Hematopoietic multipotent progenitor cell treated with erythropoietin and hydrocortisone succinate and interleukin-3 and kit ligand, for 4 days (in vitro differentiated cells): Measurements from ENCODE around the gene C21orf91.

Experiments used
- DNase-seq: peaks from one replicate; pipeline ENCODE4 v3.0.0-alpha.2; 2015

C21orf91 gene

DNA sequence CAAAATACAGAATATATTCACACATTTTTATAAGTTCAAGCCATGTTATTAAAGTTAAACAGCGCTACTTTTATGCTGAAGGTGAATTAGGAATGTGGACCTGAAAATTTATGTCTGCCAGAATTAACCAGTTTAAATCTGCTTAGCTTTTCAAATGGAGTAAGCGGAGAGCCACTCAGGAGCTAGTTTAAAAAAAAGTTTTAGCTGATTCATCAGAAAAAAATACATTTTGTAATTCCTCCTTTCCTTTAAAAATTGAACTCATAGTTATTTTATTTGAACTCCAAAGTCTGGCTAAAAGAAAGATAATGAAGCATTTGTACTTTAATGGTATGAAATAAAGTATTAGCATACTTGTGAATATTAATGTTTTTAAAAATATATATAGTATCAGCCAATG is 21.2 kb downstream of the C21orf91 start:
- DNase-seq = no peak

DNA sequence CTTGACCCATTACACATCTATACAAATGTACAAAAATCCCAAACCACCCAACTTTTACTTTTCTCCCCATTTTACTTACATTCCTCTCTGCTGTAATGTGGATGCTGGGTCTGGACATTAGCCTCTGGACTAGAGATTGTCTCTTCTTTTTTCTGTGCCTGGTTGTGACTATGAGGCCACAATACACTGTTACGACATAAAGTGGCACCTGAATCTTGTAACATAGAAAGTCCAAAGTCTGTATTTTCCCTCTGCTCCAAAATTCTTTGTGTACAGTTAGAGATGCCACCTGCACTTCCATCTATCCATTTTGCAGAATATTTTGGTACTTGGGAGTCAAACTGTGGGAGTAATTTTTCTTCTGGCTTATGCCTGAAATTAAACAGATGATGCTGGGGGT is 22.7 kb downstream of the C21orf91 start:
- DNase-seq = no peak

DNA sequence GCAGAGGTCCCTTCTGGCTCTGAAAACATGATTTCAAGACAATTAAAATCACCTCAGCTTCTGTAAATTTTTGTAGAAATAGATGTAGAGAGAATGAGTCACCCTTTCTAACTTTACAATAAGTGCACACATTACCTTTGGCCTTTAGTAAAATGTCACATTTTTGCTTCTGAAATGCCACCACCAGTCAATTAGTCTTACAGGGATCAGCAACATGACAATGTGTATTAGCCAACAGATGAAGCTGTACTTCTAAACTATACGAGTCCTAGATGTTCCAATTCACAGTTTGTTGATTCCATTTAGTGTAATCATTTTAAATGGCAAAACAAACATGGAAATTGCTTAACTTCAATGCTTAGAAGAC is 23.1 kb downstream of the C21orf91 start:
- DNase-seq = no peak

DNA sequence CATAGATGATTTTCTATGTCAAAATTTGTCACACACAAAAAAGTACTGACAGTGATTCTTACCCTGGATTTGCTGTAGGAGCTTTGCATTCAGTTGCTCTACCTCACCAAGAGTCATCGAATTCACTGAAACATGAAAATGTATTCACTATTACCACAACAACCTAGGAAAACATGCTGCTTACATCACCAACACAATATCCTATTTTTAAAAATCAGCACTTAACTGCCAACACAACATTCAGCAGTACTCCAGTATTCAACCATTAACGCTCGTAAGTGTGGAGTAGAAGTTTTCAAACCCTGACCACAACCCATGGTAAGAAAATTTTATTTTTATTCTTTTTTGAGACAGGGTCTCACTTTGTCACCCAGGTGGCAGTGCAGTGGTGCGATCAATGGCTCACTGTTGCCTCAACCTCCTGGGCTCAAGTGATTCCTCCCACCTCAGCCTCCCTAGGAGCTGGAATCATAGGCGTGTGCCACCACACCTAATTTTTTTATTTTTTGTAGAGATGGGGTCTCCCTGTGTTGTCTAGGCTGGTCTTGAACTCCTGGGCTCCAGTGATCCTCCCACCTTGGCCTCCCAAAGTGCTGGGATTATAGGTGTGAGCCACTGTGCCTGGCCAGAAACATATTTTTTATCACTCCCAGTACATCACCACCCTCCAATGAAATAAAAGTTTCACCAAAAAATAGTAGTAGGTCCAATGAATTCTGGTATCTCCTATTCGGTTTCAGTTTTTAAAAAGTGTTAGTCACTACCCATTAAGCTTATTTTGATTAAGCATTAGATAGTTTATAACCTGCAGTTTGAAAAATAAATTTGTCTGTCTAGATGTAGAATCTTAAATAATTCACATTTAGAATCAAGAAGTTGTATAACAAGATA is 23.8 kb downstream of the C21orf91 start:
- no peak for DNase-seq

DNA sequence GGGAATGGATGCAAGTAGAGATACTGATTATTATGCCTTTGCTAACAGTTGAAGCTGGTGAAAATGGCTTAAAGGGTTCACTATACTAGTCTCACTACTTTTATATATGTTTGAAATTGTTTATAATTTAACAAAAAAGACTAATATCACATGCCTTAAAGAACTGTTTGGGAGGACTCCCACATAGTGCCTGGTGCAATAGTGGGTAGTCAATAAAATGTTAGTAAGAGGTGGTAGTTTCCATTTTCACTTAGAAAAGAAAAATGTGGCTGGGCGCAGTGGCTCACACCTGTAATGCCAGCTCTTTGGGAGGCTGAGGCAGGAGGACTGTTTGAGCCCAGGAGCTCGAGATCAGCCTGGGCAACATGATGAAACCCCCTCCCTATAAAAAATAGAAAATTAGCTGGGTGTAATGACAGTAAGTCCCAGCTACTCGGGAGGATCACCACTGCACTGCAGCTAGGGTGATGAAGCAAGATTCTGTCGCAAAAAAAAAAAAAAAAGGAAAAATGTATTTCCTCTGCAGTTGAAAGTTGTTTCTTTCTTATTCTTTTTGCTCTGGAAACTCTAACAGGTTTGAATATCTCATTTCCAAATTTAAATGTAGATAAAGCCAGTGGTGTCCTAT is 24.5 kb downstream of the C21orf91 start:
- DNase-seq = peak; percentile 40

DNA sequence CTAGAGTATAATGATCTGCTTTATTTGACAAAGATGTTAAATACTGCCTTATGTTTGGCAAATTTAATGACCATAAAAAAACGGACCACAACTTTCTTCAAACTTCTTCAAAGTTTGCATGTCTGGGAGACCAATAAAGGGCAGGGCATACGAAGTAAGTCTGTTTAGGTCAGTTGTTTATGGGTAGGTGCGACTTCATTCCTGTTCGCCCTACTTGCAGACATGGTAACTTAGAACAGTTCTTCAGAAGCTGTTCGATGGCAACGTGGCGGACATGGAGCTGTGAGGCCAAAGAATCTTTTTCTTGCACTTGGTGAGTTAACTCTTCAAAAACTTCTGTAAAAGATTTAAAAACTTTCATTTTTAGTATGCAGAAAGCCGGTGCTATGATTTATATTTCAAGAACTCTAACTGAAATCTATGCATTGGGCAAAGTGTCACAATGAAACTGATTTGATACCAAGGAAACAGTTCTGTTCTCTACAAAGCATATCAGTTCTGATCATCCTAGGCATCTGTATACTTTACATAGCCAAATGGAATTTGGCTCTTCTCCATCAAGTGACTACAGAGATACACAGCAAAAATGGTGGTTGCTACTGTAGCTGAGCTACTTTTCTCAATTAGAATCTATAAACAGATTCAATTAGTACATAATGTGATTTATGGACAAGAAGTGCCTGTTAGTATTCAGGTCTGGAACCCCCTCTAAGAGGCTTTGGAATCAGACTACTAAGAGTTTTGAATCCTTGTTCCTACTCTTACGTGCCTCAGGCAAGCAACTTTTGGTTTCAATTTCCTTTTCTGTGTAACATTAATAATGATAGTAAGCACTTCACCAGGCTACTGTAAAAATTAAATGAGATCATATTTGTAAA is 25.7 kb downstream of the C21orf91 start:
- DNase-seq = no peak

DNA sequence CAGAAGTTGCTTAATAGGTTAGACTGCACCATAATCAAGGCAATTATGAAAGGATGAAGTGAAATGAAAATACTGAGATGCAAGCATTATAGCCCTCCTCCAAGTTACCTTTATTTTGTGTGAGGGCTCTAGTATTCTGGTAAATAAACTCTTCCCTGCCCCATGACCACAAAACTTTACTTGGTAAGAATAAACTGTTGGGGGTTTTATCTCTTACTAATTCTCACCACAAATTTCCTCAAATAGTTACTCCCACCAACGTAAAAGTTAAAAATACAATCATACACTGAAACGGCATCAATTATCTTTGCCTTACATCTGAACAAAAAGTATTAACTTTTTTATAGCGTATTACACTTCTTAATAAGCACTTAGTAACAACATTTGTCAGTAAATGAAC is 29.5 kb downstream of the C21orf91 start:
- peak; percentile 78 for DNase-seq

DNA sequence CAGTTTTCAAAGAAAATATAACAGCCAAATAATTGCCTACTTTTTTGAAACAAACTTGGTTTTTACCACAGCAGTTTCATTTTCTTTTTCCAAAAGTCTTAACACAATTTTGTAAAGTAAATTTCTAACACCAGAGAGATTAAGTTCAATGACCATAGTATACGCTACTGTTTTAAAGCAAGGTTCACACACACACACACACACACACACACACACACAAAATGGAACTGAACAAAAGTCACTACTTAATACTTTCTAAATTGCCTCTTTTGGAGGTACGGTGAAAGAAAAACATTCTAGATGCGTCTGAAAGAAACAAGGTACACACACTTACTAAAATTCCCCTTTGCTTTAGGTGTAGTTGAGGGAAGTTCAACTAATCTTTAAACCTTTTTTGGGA is 30.1 kb downstream of the C21orf91 start:
- DNase-seq = no peak

DNA sequence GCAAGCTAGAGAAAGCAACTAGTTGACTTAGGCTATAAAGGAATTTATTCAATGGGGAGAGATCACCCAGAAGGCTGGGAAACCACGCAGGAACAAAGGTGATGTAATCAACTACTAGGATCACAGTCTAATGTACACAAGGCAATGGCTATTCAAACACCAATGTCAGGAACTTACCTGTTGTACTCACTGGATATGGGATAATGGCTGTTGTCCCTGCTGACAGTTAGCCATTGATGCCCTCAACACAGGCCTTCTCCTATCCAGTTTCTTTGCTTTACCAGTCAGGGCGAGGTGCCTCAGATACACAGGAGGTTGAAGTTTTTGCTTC is 32.3 kb downstream of the C21orf91 start:
- DNase-seq = no peak

DNA sequence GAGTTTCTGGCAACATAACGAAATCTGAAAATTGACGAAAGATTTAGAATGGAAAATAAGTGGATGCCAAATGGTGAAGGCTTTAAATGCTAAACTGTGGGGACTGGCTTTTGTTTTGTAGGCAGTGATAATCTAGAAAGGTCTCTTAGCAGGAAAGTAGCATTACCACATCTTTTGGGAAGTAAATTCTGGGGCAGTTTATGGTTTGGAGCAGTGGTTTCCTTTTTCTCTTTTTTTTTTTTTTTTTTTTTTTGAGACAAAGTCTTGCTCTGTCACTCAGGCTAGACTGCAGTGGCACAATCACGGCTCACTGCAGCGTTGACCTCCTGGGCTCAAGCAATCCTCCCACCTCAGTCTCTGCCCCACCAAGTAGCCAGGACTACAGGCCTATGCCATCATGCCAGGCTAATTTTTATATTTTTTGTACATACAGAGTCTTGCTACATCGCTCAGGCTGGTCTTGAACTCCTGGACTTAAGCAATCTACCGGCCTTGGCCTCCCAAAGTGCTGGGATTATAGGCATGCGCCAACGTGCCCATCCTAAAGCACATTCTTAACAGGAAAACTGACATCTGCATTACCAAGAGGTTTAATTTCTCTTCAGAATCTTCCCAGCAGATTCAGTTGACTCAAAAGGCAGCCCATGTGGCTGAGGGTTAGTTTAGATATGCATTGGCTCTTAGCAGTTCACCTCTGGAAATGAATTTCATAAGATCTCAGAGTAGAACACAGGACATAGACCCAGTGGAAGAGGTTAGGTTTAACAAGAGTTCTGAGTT is 32.9 kb downstream of the C21orf91 start:
- peak; percentile 66 for DNase-seq

DNA sequence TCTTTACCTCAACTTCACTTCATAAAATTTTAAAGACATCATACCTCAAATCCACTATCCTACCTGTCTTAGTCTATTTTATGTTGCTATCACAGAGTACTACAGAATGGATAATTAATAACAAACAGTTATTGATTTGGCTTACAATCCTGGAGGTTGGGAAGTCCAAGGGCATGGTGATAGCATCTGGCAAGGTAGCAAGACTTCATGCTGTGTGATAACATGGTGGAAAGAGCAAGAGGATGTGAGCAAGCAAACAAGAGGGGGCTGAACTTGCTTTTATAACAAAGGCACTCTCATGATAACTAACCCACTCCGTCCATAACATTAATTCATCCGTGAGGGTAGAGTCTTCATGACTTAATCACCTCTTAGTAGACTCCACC is 33.8 kb downstream of the C21orf91 start:
- DNase-seq = no peak

DNA sequence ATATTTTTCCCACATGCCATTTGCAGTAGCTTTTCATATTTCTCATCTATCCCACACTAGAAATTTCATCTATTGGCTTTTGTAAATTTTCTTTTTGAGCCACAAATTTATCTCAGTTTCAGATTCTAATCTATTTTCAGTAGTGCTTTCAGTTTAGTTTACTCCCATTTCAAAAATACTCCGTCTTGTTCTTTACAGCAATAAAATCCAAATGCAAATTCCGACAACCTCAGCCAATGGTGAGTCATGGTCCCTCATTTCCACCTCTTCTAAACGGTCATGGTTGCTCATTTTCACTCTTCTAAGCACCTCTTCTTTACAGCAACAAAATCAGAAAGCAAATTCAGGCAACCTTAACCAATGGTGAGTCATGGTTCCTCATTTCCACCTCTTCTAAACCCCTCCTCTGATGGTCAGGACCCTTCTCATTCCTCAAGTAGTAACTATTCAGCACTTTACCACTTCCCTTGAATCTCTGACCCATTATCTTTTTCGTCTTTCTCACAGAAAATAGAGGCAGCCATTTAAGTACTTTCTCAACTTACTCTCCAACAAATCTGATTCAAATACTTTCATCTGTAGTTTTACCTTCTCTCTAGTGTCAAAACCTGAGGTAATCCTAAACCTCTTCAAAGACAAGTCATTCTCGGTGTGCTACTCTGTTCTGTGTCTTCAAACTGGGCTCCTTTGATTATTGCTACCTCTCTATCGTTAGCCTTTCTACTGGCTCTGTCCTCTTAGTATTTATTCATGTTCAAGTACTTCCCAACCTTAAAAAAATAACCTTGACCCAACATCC is 34.4 kb downstream of the C21orf91 start:
- peak; percentile 67 for DNase-seq

DNA sequence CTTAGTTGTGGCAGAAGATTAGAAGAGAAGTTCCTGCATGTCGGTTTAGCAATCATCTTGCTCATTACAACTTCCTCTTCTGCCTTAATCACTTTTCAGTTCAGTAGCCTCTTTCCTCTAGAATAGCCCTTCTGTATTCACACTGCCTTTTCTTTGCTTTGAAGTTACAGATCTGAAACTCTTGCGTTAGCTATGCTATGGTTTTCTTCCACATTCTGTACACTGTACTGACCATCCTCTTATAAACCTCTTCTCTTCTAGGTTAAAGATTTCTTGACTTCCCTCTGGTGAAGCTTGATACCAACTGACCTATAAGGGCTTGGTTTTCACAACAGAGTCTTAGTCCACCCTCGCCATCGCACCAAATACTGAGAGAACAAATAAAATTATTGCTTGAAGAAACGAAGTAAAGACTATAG is 35.0 kb downstream of the C21orf91 start:
- peak; percentile 82 for DNase-seq

DNA sequence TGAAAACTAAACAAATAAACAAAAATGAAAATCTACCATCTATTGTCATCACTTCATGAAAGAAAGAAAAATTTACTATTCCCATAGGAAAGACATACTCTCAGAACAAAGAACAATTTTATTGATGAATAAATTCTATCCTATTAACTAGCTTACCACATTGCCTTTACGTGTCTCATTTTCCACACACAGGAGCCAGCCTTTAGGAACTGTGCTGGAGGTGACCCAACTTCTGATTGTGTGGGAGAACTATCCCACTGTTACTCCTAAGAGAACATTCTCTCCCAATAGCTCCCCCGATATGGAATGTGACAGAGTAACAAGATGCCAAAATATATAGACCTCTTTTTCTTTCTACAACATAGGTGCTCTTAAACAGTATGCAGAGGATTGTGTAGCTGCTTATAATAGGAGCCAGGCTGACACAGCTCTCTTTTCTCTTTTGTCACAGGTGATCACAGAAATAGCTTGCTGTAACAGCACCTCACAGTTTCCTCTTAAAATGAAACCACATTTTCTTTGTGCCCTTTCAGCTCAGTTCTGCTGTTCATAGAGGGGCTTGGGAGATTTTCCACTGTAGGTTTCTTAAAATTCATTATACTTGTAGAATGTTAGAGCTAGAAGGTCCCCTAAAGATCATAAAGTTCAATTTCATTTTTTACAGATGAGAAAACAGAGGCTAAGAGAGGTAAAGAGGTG is 35.5 kb downstream of the C21orf91 start:
- DNase-seq = peak; percentile 59

DNA sequence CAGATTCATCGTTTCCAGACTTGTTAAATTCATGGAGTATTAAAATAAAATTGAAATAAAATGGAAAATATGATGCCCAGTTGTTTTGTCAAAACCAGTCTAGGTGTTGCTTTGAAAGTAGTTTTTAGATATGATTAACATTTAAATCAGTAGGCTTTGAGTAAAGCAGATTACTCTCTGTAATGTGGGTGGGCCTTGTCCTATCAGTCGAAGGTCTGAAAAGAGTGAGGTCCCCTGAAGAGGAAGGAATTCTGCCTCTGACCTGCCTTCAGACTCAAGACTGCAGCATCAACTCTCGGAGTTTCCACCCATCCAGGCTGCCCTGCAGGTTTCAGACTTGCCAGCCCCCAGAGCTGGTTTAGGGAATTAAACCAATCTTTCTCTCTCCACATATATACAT is 36.2 kb downstream of the C21orf91 start:
- no peak for DNase-seq

DNA sequence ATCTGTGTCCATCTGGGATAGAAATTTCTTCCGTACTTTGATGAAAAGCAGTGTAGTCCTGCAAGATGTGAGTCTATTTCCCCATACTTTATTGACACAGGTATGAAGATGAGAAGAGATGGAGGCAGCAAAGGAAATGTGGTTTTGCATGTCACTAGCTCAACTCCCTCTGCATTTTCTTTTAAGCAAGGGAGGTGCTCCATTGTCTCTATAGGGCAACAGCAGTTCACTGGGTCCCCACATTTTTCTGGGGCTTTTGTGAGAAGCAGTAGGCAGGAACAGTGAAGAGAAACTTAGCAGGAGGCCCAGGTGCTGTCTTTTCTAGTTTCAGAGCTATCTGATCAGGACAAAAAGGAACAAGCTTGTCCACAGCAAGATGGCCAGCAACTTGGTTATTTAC is 37.1 kb downstream of the C21orf91 start:
- no peak for DNase-seq

DNA sequence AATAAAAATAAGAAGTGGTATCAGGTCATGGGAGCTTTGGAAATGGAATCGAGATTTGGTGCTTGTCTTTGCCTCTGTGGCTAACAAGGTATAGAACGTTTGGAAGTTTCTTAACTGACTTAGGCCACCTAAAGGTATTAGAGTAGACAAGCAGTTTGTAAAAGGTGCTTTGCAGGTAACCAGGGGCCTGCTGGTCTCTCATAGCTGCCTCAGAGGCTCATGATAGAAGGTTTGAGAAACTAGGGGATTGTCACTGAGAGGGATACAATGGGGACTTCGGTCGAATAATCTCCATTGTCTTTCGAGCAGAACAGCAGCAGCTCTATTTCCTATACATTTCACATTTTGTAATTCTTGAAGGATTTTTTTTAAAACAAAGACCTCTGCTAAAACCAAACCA is 37.6 kb downstream of the C21orf91 start:
- no peak for DNase-seq

DNA sequence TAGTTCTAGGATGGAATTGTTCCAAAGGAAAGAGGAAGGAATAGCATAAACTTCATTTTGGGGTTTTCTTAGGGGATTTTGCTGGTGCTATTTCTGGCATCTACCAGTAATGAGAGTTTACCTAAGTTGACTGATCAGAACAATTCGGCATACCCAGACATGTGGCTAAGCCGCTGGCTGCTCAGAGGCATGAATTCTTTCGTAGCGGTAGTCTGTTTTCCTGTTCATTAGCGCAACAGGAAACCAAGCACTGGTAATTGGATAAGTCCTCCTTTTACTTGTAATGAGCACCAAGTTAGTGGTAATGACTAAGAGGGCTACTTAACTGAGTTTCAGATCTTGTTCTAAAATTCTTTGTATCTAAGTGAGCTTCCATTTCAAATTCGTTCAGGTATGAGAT is 38.6 kb downstream of the C21orf91 start:
- peak; percentile 55 for DNase-seq

DNA sequence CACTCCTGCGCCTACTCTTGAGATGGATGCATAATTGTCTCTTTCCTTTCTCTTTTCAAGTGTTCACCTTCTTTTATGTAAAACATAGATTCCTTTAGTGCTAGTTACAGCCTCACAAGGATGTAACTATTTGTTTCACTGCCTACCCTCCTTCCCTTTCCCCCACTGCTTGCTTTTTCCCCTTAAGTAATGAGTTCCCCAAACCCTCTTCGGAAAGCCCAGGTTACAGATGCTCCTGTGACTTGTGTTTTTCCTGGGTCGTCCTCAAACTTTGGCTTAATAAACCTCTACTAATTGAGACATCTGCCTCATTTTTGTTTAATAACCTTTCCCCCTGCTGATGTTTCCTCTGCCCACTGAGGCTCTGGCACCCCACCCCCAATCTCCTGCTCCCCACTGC is 39.2 kb downstream of the C21orf91 start:
- no peak for DNase-seq

DNA sequence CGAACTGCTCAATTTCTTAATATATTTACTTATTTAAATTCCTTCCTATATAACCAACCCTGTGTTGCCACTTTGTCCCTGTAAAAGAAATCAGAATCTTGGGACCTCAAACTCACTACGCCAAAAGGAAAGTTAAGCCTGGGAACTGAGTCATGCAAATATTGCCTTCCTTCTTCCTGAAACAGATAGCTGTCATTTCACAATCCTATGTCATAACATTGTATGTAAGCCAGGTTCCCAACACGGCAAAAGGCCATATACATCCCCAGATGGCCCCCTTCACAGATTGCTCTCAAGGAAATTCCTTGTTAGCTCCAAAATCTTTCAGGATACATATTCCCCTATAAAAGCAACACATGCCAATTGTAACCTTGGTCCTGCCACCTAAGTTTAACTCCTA is 39.7 kb downstream of the C21orf91 start:
- peak; percentile 49 for DNase-seq

DNA sequence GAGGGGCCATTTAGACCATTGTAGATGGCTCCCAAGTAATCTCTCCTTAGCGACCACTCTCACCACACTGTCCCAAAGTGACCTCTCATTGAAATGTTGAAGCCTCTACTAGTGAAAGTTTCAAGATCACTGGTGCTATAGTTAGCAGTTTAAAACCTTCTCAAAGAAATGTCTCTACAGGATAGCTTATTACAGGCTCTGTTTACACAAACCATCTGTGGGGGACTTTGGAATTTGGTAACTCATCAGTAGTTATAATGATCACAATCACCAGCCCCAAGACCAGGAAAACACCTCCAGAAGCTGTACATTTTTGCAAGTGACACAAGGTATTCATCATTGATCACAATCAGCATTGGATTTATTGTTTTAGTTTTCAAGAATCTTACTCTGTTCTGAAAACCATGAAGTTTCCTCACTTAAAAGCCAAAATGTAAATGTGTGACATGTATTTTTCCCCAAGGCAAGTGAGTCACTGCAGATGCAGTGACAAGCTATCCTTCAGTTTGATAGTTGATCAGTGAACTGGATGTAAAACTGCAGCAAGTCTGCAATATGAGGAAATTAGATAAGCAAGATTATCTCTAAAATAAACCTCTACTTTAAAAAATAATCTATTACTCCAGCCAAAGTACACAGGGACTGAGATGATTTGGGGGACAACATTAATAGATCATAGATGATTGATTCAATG is 41.9 kb downstream of the C21orf91 start:
- peak; percentile 51 for DNase-seq
